Left ventricle myocardium superior (tissue), 1 donor: ENCODE measurements around the gene DDR2. TPM values are rescaled to one million over a fixed set of nuclear protein-coding genes. Genes with fewer than 3 reads are reported as not detected.
"Not testable (repeated sequence)": the region's sequence is repeated elsewhere in the genome, so short reads cannot be mapped to it uniquely, and the experiment has no call there.

Experiments used
- ATAC-seq: fragments of 200-7000 bp; cut with Tn5 transposase; one replicate; pipeline ENCODE4 v1.9.1; 2020; ENCODE audit warnings: mild to moderate bottlenecking, moderate library complexity
- DNase-seq: peaks from one replicate; pipeline ENCODE4 v3.0.0-alpha.2; 2020
- intact Hi-C: fragments of 100-400 bp; cut with micrococcal nuclease; formaldehyde crosslinking; loops from one replicate; pipeline ENCODE4 v1.11.0; 2022
- long read RNA-seq: library from polyadenylated mRNA; unstranded; transcript quantifications from one replicate; pipeline ENCODE4 v2.0.0, GENCODE V29; 2021
- total RNA-seq: library from RNA; stranded (reverse); fragmentation: NEBNext Ultra II Directional; extraction: Animal tissue kit (Norgen Biotek cat#: 25700); gene quantifications from one replicate; pipeline ENCODE4 v1.2.1, GENCODE V29; 2021
- donor health status: DM: no; HTN: yes; CAD: no; lungs with severe emphysema.

The DDR2 gene
- total RNA-seq = 26.1 TPM
- long read RNA-seq, partial matches to known transcripts = 18 of 19 reads
- long read RNA-seq, other reads (novel, unspliced or antisense) = 0 of 19 reads

- intact Hi-C loops = loop anchor here (5.0 kb wide), 1 partner anchor 45 kb away; no protein-coding TSS in a partner anchor
Observed at GRCh38 chr1:162632217-162632666, at the start of gene DDR2. Gene DDR2 (plus strand): TSS chr1:162632464. CDS start chr1:162719064, 86,600 bp downstream.

GRCh38 chr1:162582901-162583300, 49.4 kb upstream of the DDR2 start:
- intact Hi-C loops, ATAC-seq, DNase-seq: not testable (repeated sequence)

More at GRCh38 chr1:162632217-162632666, at the start of gene DDR2:
- peak; percentile 76 for ATAC-seq
- DNase-seq = peak; percentile 64

- ATAC-seq, DNase-seq, intact Hi-C loops: not testable (repeated sequence)
Observed at GRCh38 chr1:162585101-162585500, 47.2 kb upstream of the DDR2 start.

- no peak for ATAC-seq
- no peak for DNase-seq
- intact Hi-C loops = no loop called here
Observed at GRCh38 chr1:162587347-162587746, 44.9 kb upstream of the DDR2 start.

- ATAC-seq (no peak), DNase-seq (no peak)
- intact Hi-C loops = no loop called here
Observed at GRCh38 chr1:162587761-162588260, 44.5 kb upstream of the DDR2 start.

- intact Hi-C loops = no loop called here
- no peak for ATAC-seq
Observed at GRCh38 chr1:162590101-162590500, 42.2 kb upstream of the DDR2 start.

GRCh38 chr1:162590686-162591085, 41.6 kb upstream of the DDR2 start:
- no peak for ATAC-seq
- intact Hi-C loops = no loop called here
- DNase-seq = no peak

More at GRCh38 chr1:162590101-162590500, 42.2 kb upstream of the DDR2 start:
- DNase-seq = no peak

- no peak for DNase-seq
- intact Hi-C loops = no loop called here
- ATAC-seq = no peak
Observed at GRCh38 chr1:162596514-162597170, 35.6 kb upstream of the DDR2 start.

- no peak for DNase-seq
- no peak for ATAC-seq
- intact Hi-C loops = no loop called here
Observed at GRCh38 chr1:162599451-162599850, 32.8 kb upstream of the DDR2 start.

- ATAC-seq, DNase-seq, intact Hi-C loops: not testable (repeated sequence)
Observed at GRCh38 chr1:162603117-162603516, 29.1 kb upstream of the DDR2 start.

- ATAC-seq = no peak
- DNase-seq = no peak
- intact Hi-C loops = no loop called here
Observed at GRCh38 chr1:162605225-162605927, 26.9 kb upstream of the DDR2 start.

- DNase-seq = no peak
- ATAC-seq = no peak
- intact Hi-C loops = no loop called here
Observed at GRCh38 chr1:162609306-162609705, 23.0 kb upstream of the DDR2 start.

GRCh38 chr1:162612606-162613400, 19.5 kb upstream of the DDR2 start:
- intact Hi-C loops = loop anchor here (5.0 kb wide), 1 partner anchor 189 kb away; no protein-coding TSS in a partner anchor
- peak; percentile 81 for ATAC-seq
- peak; percentile 43 for DNase-seq

GRCh38 chr1:162616848-162617247, 15.4 kb upstream of the DDR2 start:
- DNase-seq = no peak
- intact Hi-C loops = no loop called here
- ATAC-seq = no peak

- no peak for ATAC-seq
Observed at GRCh38 chr1:162617513-162617912, 14.8 kb upstream of the DDR2 start.

GRCh38 chr1:162619076-162619475, 13.2 kb upstream of the DDR2 start:
- ATAC-seq (no peak), DNase-seq (no peak)
- intact Hi-C loops = no loop called here

More at GRCh38 chr1:162617513-162617912, 14.8 kb upstream of the DDR2 start:
- intact Hi-C loops = no loop called here
- no peak for DNase-seq

- DNase-seq = no peak
- intact Hi-C loops = no loop called here
- no peak for ATAC-seq
Observed at GRCh38 chr1:162621256-162621655, 11.0 kb upstream of the DDR2 start.

GRCh38 chr1:162625679-162626078, 6.6 kb upstream of the DDR2 start:
- intact Hi-C loops = no loop called here
- DNase-seq (no peak), ATAC-seq (no peak)

GRCh38 chr1:162626094-162626493, 6.2 kb upstream of the DDR2 start:
- DNase-seq = no peak
- intact Hi-C loops = no loop called here
- peak; percentile 65 for ATAC-seq
